H9 (cell line): ENCODE results near the gene C1orf198. TPM values are rescaled to one million over a fixed set of nuclear protein-coding genes. Genes with fewer than 3 reads are reported as not detected.

Experiments used
- DNase-seq: peaks from one replicate; pipeline ENCODE4 v3.0.0-alpha.2; 2017
- H2AFZ ChIP-seq: one replicate; pipeline ENCODE4 v1.6.1; 2013; ENCODE audit warnings: mild to moderate bottlenecking, low read length, control low read depth, moderate library complexity
- H2AK5ac ChIP-seq: 2 replicates; pipeline ENCODE4 v1.6.1; 2013; ENCODE audit warnings: low read length, control low read depth, mixed read lengths; ENCODE audit not compliant: insufficient read length
- H2BK120ac ChIP-seq: one replicate; pipeline ENCODE4 v1.6.1; 2013; ENCODE audit warnings: low read depth, mild to moderate bottlenecking, low read length, control low read depth, inconsistent platforms; ENCODE audit not compliant: poor library complexity, severe bottlenecking
- H2BK12ac ChIP-seq: 2 replicates; pipeline ENCODE4 v1.6.1; 2013; ENCODE audit warnings: low read length, control low read depth, mixed read lengths, low read depth; ENCODE audit not compliant: insufficient read length
- H2BK15ac ChIP-seq: 2 replicates; pipeline ENCODE4 v1.6.1; 2013; ENCODE audit warnings: low read depth, low read length, control low read depth
- H2BK20ac ChIP-seq: one replicate; pipeline ENCODE4 v1.6.1; 2013; ENCODE audit warnings: low read depth, mild to moderate bottlenecking, low read length, control low read depth, inconsistent platforms; ENCODE audit not compliant: poor library complexity, severe bottlenecking
- H2BK5ac ChIP-seq: 2 replicates; pipeline ENCODE4 v1.6.1; 2013; ENCODE audit warnings: low read length, control low read depth, mixed read lengths; ENCODE audit not compliant: insufficient read length
- H3K14ac ChIP-seq: 2 replicates; pipeline ENCODE4 v1.6.1; 2013; ENCODE audit warnings: low read length, control low read depth; ENCODE audit not compliant: insufficient read depth
- H3K18ac ChIP-seq: 2 replicates; pipeline ENCODE4 v1.6.1; 2013; ENCODE audit warnings: low read depth, mild to moderate bottlenecking, mixed read lengths, low read length, control low read depth; ENCODE audit not compliant: insufficient read length
- H3K23ac ChIP-seq: 2 replicates; pipeline ENCODE4 v1.6.1; 2013; ENCODE audit warnings: low read length, control low read depth, mixed read lengths, low read depth; ENCODE audit not compliant: insufficient read length
- H3K23me2 ChIP-seq: 2 replicates; pipeline ENCODE4 v1.6.1; 2013; ENCODE audit warnings: low read depth, mild to moderate bottlenecking, mixed read lengths, low read length, control low read depth; ENCODE audit not compliant: insufficient read length, poor library complexity, severe bottlenecking
- H3K27ac ChIP-seq: 2 replicates; pipeline ENCODE4 v1.5.1; 2013; ENCODE audit warnings: low read length, control low read depth, mixed read lengths, low read depth; ENCODE audit not compliant: insufficient read length
- H3K27me3 ChIP-seq: 2 replicates; pipeline ENCODE4 v1.6.1; 2013; ENCODE audit warnings: low read length, control low read depth, inconsistent platforms; ENCODE audit not compliant: insufficient read depth
- H3K4ac ChIP-seq: 2 replicates; pipeline ENCODE4 v1.6.1; 2013; ENCODE audit warnings: low read depth, mild to moderate bottlenecking, control low read depth, inconsistent platforms, low read length, moderate library complexity
- H3K4me1 ChIP-seq: 2 replicates; pipeline ENCODE4 v1.6.1; 2013; ENCODE audit warnings: low read length, control low read depth, inconsistent platforms; ENCODE audit not compliant: insufficient read depth
- H3K4me2 ChIP-seq: 2 replicates; pipeline ENCODE4 v1.6.1; 2013; ENCODE audit warnings: low read length, control low read depth, mixed read lengths; ENCODE audit not compliant: insufficient read length, insufficient read depth
- H3K56ac ChIP-seq: 2 replicates; pipeline ENCODE4 v1.6.1; 2013; ENCODE audit warnings: low read depth, mild to moderate bottlenecking, mixed read lengths, low read length, control low read depth; ENCODE audit not compliant: insufficient read length
- H3K79me1 ChIP-seq: 2 replicates; pipeline ENCODE4 v1.6.1; 2013; ENCODE audit warnings: low read depth, mild to moderate bottlenecking, moderate library complexity, low read length, control low read depth, inconsistent platforms; ENCODE audit not compliant: insufficient read depth, poor library complexity, severe bottlenecking
- H3K79me2 ChIP-seq: 2 replicates; pipeline ENCODE4 v1.6.1; 2013; ENCODE audit warnings: low read length, control low read depth, inconsistent platforms; ENCODE audit not compliant: insufficient read depth
- H3K9ac ChIP-seq: 2 replicates; pipeline ENCODE4 v1.6.1; 2013; ENCODE audit warnings: low read length, control low read depth, mixed read lengths; ENCODE audit not compliant: insufficient read length; ENCODE audit errors: extremely low read depth
- H3K9me3 ChIP-seq: one replicate; pipeline ENCODE4 v1.6.1; 2013; ENCODE audit warnings: low read depth, low read length, inconsistent platforms; ENCODE audit not compliant: control insufficient read depth
- H3T11ph ChIP-seq: one replicate; pipeline ENCODE4 v1.6.1; 2013; ENCODE audit warnings: mild to moderate bottlenecking, low read length, control low read depth, inconsistent platforms
- H4K20me1 ChIP-seq: one replicate; pipeline ENCODE4 v1.6.1; 2013; ENCODE audit not compliant: control insufficient read depth, insufficient read length, insufficient read depth
- H4K5ac ChIP-seq: 2 replicates; pipeline ENCODE4 v1.6.1; 2013; ENCODE audit warnings: low read depth, mild to moderate bottlenecking, mixed read lengths, low read length, control low read depth; ENCODE audit not compliant: insufficient read length
- H4K8ac ChIP-seq: replicated peaks from 2 replicates; pipeline ENCODE4 v1.6.1; 2013; ENCODE audit warnings: low read length, control low read depth, mixed read lengths, low read depth; ENCODE audit not compliant: insufficient read length
- H4K91ac ChIP-seq: 2 replicates; pipeline ENCODE4 v1.6.1; 2013; ENCODE audit warnings: low read depth, mild to moderate bottlenecking, moderate library complexity, mixed read lengths, low read length, control low read depth; ENCODE audit not compliant: insufficient read length
- H3K27ac Mint-ChIP-seq, 3 experiments: 2 replicates in 2 of 3; 3 replicates in 1 of 3; pipeline ENCODE4 v1.8.0; 2020 to 2021; ENCODE audit warnings: mixed read lengths in 3 of 3, mild to moderate bottlenecking in 1 of 3, moderate library complexity in 1 of 3
- H3K27me3 Mint-ChIP-seq: 2 replicates; pipeline ENCODE4 v1.8.0; 2021; ENCODE audit warnings: low read depth, mild to moderate bottlenecking, moderate library complexity, mixed read lengths
- H3K36me3 Mint-ChIP-seq, 3 experiments: 2 replicates in 2 of 3; 3 replicates in 1 of 3; pipeline ENCODE4 v1.8.0; 2020 to 2021; ENCODE audit warnings: low read depth in 3 of 3, mixed read lengths in 3 of 3; ENCODE audit not compliant: insufficient read depth in 1 of 3
- H3K4me1 Mint-ChIP-seq, 2 experiments: 2 replicates each; pipeline ENCODE4 v1.8.0; 2020; ENCODE audit warnings: mixed read lengths in 2 of 2
- H3K4me3 Mint-ChIP-seq, 2 experiments: 2 replicates in 1 of 2; 3 replicates in 1 of 2; pipeline ENCODE4 v1.8.0; 2020 to 2021; ENCODE audit warnings: mild to moderate bottlenecking in 2 of 2, mixed read lengths in 2 of 2, moderate library complexity in 1 of 2
- H3K9me3 Mint-ChIP-seq, 2 experiments: 2 replicates in 1 of 2; 3 replicates in 1 of 2; pipeline ENCODE4 v1.8.0; 2020; ENCODE audit warnings: mild to moderate bottlenecking in 2 of 2, mixed read lengths in 2 of 2, moderate library complexity in 1 of 2
- total RNA-seq: library from RNA; stranded (reverse); gene quantifications from 2 replicates; pipeline ENCODE4 v1.2.1, GENCODE V29; 2021
- TF ChIP-seq, protein P1 (sequence below): fragments of 200-600 bp; sonication (generic); conservative IDR thresholded peaks from 3 replicates; pipeline ENCODE4 v1.8.0; 2021; ENCODE audit warnings: antibody characterized with exemption, mild to moderate bottlenecking

Gene C1orf198
- total RNA-seq, 1 experiment from 2014 or later = 28.9 TPM

- Mint-ChIP-seq H3K36me3 (peaks cover 0 to 2% (median 0%) of the 10 kb centered on the region in 3 experiments; a peak in 2 of 7 replicates), H3K4me1 (no peaks in the 10 kb centered on the region), H3K27ac (no peak overlapping the region), H3K9me3 (no peaks in the 10 kb centered on the region), H3K4me3 (no peak overlapping the region), H3K27me3 (peaks cover 2% of the 10 kb centered on the region; the same call in 1 of the 2 replicates)
- no peak overlapping the region for H3K14ac ChIP-seq
- H3K4me1 ChIP-seq = no peaks in the 10 kb centered on the region
- no peak overlapping the region for H3K23ac ChIP-seq
- no peak overlapping the region for H4K5ac ChIP-seq
- H3K9ac ChIP-seq = no peak overlapping the region
- H3K4me2 ChIP-seq = no peak overlapping the region
- H4K91ac ChIP-seq = no peak overlapping the region
- no peaks in the 10 kb centered on the region for H3K27me3 ChIP-seq
- no peak overlapping the region for H3K18ac ChIP-seq
- H2BK20ac ChIP-seq = no peak overlapping the region
- H3K9me3 ChIP-seq = no peaks in the 10 kb centered on the region
- H2AK5ac ChIP-seq = no peak overlapping the region
- H3T11ph ChIP-seq = no peak overlapping the region
- no peak overlapping the region for H3K27ac ChIP-seq
- no peaks in the 10 kb centered on the region for H3K79me1 ChIP-seq
- DNase-seq = no peak
- H4K8ac ChIP-seq = no peak overlapping the region
- H2BK15ac ChIP-seq = no peak overlapping the region
- TF ChIP-seq, protein P1, sequence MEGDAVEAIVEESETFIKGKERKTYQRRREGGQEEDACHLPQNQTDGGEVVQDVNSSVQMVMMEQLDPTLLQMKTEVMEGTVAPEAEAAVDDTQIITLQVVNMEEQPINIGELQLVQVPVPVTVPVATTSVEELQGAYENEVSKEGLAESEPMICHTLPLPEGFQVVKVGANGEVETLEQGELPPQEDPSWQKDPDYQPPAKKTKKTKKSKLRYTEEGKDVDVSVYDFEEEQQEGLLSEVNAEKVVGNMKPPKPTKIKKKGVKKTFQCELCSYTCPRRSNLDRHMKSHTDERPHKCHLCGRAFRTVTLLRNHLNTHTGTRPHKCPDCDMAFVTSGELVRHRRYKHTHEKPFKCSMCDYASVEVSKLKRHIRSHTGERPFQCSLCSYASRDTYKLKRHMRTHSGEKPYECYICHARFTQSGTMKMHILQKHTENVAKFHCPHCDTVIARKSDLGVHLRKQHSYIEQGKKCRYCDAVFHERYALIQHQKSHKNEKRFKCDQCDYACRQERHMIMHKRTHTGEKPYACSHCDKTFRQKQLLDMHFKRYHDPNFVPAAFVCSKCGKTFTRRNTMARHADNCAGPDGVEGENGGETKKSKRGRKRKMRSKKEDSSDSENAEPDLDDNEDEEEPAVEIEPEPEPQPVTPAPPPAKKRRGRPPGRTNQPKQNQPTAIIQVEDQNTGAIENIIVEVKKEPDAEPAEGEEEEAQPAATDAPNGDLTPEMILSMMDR = no peak
- H3K23me2 ChIP-seq = no peaks in the 10 kb centered on the region
- H2BK5ac ChIP-seq = no peak overlapping the region
- no peak overlapping the region for H2AFZ ChIP-seq
- H4K20me1 ChIP-seq = no peaks in the 10 kb centered on the region
- no peak overlapping the region for H3K4ac ChIP-seq
- no peak overlapping the region for H3K56ac ChIP-seq
- H2BK12ac ChIP-seq = no peak overlapping the region
- H2BK120ac ChIP-seq = no peak overlapping the region
- no peaks in the 10 kb centered on the region for H3K79me2 ChIP-seq
Measured at GRCh38 chr1:230910755-230911117, 42.4 kb upstream of the C1orf198 start.
